Smooth muscle cell of bladder (primary cell): ENCODE results near the gene TMTC3. TPM values are rescaled to one million over a fixed set of nuclear protein-coding genes. Genes with fewer than 3 reads are reported as not detected.

Experiments
- total RNA-seq: library from RNA; depleted of rRNA; stranded (reverse); fragments of >200 nt; gene quantifications from 2 replicates; pipeline ENCODE4 v1.2.3, GENCODE V29; 2014

The TMTC3 gene
- 30.7 and 36.9 TPM in 2 replicates for total RNA-seq

GRCh38 chr12:88141774-88142609 lies at the start of gene TMTC3, which contains the start of gene CEP290:
Gene TMTC3 (plus strand): TSS chr12:88142307. CDS start chr12:88148316, 6,009 bp downstream.
Gene CEP290 (minus strand): TSS chr12:88142088. CDS start chr12:88141307, 781 bp downstream.

Other genes with a start within 250 kb of the TMTC3 start
- gene C12orf50, start 112.9 kb upstream of the TMTC3 start, total RNA-seq, result under 0.01 TPM in 1 of 2 replicates, not detected in the other
- 8.1 and 10.1 TPM in 2 replicates for gene CEP290, start 219 bp upstream of the TMTC3 start, total RNA-seq